GM18867 (cell line): ENCODE measurements around the gene APRT.

Experiments used
- ATAC-seq: cut with Tn5 transposase; IDR thresholded peaks from one replicate; pipeline ENCODE4 v1.9.1; 2021; ENCODE audit warnings: mild to moderate bottlenecking, moderate library complexity; ENCODE audit not compliant: unreplicated experiment

Gene APRT

DNA sequence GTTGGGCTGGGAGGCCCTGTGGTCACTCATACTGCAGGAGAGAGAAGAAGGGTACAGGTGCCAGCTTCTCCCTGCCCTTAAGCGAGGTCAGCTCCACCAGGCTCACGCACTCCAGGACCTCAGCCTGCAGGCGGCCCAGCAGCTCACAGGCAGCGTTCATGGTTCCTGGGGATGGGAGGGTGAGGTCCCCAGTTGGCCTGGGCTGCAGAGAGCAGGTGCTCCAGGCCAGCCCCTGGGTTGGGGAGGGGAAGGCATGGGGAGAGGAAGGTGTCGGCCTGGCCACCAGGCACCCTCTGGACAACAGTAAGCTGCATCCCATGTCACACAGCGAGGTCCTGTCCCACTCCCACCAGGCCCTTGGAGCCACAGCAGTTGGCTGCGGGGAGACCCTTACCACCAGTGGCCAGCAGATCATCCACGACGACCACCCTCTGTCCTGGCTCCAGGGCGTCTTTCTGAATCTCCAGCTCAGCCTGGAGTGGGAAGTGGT lies 2.0 kb downstream of the APRT start:
- no peak for ATAC-seq

DNA sequence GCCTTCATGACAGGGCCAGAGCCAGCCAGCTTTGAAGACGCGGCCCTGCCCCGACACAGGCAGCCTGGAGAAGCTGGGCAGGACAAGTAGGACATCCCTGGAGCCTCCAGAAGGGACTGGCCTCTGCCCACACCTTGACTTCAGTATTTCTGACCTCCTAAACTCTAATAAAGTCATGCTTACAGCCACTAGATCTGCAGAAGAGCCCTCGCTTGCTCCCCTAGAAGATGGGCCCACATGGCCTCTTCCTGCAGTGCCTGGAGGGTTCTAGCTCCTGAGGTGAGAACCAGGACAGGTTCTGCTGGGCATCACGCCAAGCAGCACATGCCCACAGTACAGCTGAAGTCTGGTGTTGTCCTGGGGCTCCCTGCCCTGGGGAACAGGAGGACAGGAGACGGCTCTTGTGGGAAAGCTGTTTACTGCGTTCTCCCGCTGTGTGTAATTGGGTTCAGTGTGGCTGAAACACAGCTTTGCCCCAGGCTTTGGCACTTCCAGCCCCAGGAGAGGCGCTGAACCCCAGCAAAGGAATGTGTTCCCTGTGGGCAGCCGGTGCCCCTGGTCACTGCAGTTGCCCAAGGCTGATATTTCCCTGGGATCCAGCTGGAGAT lies 2.6 kb downstream of the APRT start:
- no peak for ATAC-seq

DNA sequence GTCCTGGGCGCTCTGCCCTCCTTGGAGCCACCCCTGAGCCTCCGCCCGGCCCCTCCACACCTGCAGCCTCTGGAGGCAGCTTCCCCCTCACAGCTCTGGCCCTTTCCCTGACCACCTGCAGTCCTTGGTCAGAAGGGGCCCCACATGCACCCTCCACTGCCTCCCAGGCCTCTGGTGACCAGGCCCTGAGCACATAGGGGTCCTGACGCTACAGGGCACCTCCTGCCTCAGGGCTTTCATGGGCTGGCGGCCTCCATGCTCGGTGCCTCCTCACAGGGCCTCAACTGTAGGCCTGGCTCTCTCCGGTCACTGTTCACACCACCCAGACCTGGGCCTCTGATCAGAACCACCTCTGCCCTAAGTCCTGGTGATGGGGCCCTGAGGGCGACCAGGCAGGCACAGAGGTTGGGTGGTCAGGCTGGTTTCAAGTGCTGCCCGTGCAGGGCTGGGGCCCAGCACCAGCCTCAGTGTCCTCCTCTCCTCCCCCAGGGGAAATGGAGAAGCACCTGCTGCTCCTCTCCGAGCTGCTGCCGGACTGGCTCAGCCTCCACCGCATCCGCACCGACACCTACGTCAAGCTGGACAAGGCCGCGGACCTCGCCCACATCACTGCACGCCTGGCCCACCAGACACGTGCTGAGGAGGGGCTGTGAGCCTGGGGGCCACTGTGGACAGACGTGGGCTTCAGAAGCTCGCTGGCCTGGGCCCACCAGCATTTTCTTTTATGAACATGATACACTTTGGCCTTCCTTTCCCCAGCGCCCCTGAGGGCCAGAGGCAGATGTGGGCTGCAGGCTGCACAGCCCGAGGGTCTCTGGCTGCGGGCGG lies 3.9 kb downstream of the APRT start:
- no peak for ATAC-seq

- no peak for ATAC-seq
Measured at GRCh38 chr16:88807142-88807625, 4.5 kb downstream of the APRT start.

GRCh38 chr16:88806491-88807111 lies 5.1 kb downstream of the APRT start:
- no peak for ATAC-seq

- no peak for ATAC-seq
Measured at GRCh38 chr16:88805887-88806393, 5.8 kb downstream of the APRT start.

- no peak for ATAC-seq
Measured at GRCh38 chr16:88805340-88805715, 6.4 kb downstream of the APRT start.

DNA sequence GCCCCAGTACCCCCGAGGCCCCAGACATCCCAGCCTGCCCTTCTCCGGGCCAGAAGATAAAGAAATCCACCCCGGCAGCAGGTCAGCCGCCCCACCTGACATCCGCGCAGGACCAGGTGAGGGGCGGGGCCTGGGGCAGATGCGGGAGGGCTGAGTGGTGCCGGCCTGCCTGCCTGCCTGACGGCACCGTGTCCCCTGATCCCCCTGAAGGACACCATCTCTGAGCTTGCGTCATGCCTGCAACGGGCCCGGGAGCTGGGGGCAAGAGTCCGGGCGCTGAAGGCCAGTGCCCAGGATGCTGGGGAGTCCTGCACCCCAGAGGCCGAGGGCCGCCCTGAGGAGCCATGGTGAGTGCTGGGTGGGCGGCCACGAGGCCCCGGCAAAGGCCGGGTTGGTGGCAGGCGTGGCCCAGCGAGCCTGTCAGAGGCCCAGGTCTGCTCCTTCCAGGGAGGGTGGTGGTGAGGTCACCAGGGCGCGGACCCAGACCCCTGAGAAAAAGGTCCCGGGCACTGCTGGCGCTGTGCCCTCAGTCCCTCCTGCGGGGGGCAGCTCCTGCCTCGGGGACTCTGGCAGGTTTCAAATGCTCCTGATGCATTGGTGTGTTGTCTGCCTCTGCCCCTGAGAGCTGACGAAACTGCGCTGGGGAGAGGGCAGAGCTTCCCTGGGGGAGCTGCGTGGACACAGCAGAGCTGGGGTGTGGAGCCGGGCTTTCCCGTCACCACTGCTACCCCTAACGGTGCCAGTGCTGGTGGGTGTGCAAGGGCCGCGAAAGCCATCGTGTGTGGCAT lies 7.0 kb downstream of the APRT start:
- no peak for ATAC-seq

- no peak for ATAC-seq
Measured at GRCh38 chr16:88804173-88804551, 7.6 kb downstream of the APRT start.

GRCh38 chr16:88803264-88803987 lies 8.3 kb downstream of the APRT start, which contains the start of gene CDT1:
TSS of gene CDT1 (plus strand) at chr16:88803789. CDS start at chr16:88803832, 43 bp downstream.
- peak; percentile 51 for ATAC-seq

GRCh38 chr16:88800277-88800592 lies 11.5 kb downstream of the APRT start:
- ATAC-seq: no peak

DNA sequence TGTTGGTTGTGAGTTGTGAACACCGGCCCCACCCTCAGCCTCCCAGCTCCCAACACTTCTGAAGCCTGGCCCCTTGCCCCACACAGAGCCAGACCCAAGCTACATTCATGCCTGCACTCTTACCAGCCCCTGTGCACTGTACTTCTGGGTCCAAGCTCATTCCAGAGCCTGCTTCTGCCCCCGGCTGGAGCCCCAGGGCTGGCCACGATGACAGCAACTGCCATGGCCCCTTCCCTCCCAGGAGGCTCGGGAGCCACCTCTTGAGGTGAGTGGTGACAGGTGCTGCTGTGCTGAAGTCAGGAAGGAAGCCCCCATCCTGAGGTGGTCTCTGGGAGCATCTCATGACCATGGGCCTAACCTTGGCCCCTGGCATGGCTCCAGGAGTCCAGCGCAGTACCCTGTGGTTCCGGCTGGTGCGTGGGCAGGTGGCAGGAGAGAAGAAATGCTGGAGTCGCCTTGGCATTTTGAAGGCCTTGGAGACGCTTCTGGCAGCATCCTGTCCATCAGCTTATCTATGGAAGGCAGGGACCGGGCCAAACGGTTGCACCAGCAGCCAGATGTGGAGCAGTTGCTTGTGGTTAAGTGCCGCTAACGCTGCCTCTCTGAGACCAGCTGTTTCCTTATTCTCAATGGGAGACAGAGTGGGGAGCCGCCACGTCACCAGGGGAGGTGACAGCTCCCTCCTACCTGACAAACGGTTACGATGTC lies 12.0 kb downstream of the APRT start:
- ATAC-seq: no peak

GRCh38 chr16:88798772-88799455 lies 12.8 kb downstream of the APRT start:
- ATAC-seq: no peak

DNA sequence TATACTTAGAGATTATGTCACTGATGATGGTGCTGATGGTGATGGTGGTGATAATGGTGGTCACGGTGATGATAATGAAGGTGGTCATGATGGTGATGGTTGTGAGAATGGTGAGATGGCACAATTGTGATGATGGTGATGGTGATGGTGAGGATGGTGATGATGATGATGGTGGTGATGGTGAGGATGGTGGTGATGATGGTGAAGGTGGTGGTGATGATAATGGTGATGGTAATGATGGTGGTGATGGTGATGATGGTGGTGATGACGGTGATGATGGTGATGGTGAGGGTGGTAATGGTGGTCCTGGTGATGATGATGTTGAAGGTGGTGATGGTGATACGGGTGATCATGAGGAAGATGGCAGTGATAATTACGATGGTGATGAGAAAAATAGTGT lies 13.7 kb downstream of the APRT start:
- ATAC-seq: no peak

DNA sequence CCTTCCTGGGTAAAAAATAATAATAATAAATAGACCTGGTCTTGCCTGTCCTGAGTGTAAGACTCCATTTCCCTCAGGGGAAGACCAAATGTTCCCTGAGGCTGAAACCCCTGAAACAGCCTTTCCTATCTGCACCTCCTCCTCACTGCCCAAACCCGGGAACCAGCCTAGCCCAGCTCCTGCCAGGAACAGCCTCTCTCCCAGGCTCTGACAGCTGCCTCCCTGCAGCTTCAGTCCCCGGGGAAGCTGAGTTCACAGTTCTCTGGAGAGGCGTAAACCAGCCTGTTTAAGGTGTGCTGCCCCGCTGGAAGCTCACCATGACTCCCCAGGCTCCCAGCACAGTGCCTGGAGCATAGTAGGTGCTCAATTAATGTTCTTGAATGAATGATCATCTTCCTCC lies 15.4 kb downstream of the APRT start:
- ATAC-seq: no peak

DNA sequence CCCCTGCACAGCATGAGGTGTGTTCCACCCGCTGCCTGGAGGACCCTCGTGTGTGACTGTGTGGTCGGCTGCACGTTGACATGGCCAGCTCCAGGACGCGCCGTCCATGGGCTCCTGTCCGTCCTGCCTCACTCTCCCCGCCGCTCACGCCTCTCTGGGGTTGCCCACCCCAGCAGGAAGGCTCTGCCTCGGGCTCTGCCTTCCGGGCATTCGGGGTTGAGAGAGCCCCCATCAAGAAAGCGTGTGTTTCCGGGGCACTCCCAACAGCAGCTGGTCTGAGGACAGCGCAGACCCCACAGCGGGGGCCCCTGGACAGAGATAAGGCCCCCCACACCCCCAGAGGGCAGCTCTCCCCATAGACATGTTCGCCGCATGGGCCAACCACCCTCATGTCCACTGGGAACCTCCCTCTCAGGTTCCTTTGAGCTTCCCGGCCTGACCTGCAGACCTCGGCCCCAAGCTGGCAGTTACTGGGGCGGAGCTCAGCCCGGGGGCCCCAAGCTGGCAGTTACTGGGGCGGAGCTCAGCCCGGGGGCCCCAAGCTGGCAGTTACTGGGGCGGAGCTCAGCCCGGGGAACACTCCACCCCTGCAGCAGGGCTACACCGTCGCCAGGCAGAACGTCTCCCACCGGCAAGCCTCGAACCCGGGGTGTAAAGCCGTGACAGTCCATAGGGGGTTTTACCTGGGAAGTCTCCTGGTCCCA lies 18.3 kb downstream of the APRT start:
- no peak for ATAC-seq

DNA sequence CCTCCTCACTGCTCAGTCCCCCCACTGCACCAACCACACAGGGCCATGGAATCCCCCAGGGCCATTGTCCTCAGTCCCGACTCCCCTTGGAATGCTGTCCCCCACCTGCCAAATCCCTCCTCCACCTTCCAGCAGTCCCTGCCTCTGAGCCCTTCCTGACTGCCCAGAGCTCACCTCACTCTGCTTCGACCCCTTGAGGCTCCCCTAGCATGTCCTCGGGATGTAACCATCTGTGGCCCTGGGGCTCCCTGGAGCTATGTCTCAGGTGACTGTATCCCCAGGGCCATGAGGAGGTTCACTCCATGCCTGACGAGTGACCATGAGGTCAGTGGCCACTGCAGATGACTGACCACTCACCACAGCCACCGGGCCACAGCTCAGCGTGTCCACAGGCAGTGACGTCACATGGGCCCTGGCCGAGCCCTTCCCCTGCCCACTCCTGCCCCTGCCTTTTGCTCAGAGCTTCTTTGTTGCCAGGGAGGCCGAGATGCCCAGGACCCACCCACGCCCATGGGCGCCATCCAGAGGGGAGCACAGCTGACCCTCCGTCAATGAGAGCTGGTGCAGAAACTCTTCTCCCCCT lies 19.0 kb downstream of the APRT start:
- ATAC-seq: no peak

DNA sequence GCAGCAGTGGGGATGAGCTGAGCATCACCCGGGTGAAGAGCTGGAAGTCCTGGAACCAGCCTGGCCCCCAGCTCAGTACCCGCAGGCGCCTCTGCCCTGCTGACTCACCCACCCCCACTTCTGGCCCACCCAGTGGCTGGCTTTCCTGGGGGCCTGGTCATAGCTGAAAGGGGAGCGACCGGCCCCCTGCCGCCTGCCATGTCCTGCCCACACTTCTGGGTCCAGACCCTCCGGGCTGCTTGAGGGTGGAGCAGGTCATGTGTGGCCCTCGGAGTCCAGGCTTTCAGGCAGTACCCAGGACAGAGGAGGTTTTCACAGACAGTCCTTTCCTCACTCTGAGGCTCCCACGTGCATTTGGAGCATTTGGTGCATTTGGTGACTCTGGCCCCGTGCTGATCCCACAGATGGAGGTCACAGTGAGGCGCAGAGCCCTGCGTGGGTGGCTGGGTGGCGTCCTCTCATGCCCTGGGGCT lies 19.6 kb downstream of the APRT start:
- no peak for ATAC-seq
